Right lobe of liver (tissue), 6 donors: ENCODE data around the gene HOXC4. TPM values are rescaled to one million over a fixed set of nuclear protein-coding genes. Genes with fewer than 3 reads are reported as not detected.

Experiments
- ATAC-seq, 4 donors: fragments of 200-7000 bp; cut with Tn5 transposase; one replicate each; pipeline ENCODE4 v1.9.1; 2020; ENCODE audit warnings: mild to moderate bottlenecking in 4 of 4, moderate library complexity in 4 of 4
- DNase-seq, 3 donors: peaks; one replicate each; pipeline ENCODE4 v3.0.0-alpha.2; 2020
- H3K27ac ChIP-seq, 3 donors: fragments of 200-600 bp; one replicate each; pipeline ENCODE4 v1.8.0; 2022
- H3K27me3 ChIP-seq, 2 donors: fragments of 200-600 bp; one replicate each; pipeline ENCODE4 v1.8.0; 2022
- H3K36me3 ChIP-seq, 4 donors: fragments of 200-600 bp; sonication (generic) in 1 of 4; one replicate each; pipeline versions ENCODE4 v1.5.1 to v1.8.0; 2017 to 2022; ENCODE audit warnings: control low read depth in 1 of 4
- H3K4me1 ChIP-seq, 4 donors: fragments of 200-600 bp; sonication (generic) in 1 of 4; one replicate each; pipeline versions ENCODE4 v1.5.1 to v1.8.0; 2017 to 2022; ENCODE audit warnings: control low read depth in 1 of 4
- H3K4me3 ChIP-seq, 3 donors: fragments of 200-600 bp; one replicate each; pipeline ENCODE4 v1.8.0; 2022
- H3K9me3 ChIP-seq, 4 donors: fragments of 200-600 bp; sonication (generic) in 1 of 4; one replicate each; pipeline versions ENCODE4 v1.5.1 to v1.8.0; 2017 to 2022; ENCODE audit warnings: control low read depth in 1 of 4
- CTCF ChIP-seq, 4 donors: fragments of 200-600 bp in 3 of 4; fragments of 450-650 bp in 1 of 4; IDR thresholded peaks; one replicate each; pipeline versions ENCODE4 v1.5.1 to v1.8.0; 2016 to 2022; ENCODE audit warnings: antibody characterized with exemption in 4 of 4, mild to moderate bottlenecking in 2 of 4
- POLR2A ChIP-seq: fragments of 450-650 bp; IDR thresholded peaks from one replicate; pipeline ENCODE4 v1.6.1; 2017; ENCODE audit warnings: antibody characterized with exemption, mild to moderate bottlenecking
- WGBS: methylation state at CpG from one replicate; pipeline ENCODE4 v1.1.6; 2018; ENCODE audit warnings: low coverage, low lambda C conversion rate; ENCODE audit not compliant: insufficient coverage; ENCODE audit errors: missing lambda C conversion rate; 5-methylcytosine and 5-hydroxymethylcytosine counted together
- intact Hi-C, 2 donors: fragments of 100-400 bp; cut with DNase I; formaldehyde crosslinking; loops; one replicate each; pipeline versions ENCODE4 v1.11.2 to v1.14.1; 2022
- total RNA-seq, 6 experiments: library from RNA; depleted of rRNA in 2 of 6; stranded (reverse); fragments of >200 nt in 2 of 6; fragmentation: NEBNext Ultra II Directional in 3 of 6; extraction: Animal tissue kit (Norgen Biotek cat#: 25700) in 3 of 6; gene quantifications; one replicate each; pipeline versions ENCODE4 v1.1.0 to v1.2.4, GENCODE V29; 2016 to 2023
- donor health status: DM: no; HTN: yes; CAD: no.
- donor health status: DM: no; HTN: no; CAD: no.
- donor health status: DM: no; HTN: no; CAD: no.
- donor health status: DM: no; HTN: yes; CAD: no.
- donor health status: DM: no; HTN: yes; CAD: no.

The HOXC4 gene
- total RNA-seq, 6 experiments from 2014 or later, result 0.13 TPM; not detected in 5

GRCh38 chr12:54060975-54061778 lies 7.5 kb downstream of the HOXC4 start:
- DNase-seq, result no peak
- H3K27me3 ChIP-seq, result no peaks in the 10 kb centered on the region
- WGBS, result 26% methylated on average over 7 of the region's 7 CpGs
- intact Hi-C loops, result no loop called here
- no peaks in the 10 kb centered on the region for H3K9me3 ChIP-seq
- no peak overlapping the region for H3K4me3 ChIP-seq
- H3K27ac ChIP-seq, result no peak overlapping the region
- no peak for ATAC-seq
- TF ChIP-seq POLR2A (no peak), CTCF (IDR thresholded peaks at IDR 0.05) (no peak)
- no peaks in the 10 kb centered on the region for H3K4me1 ChIP-seq
- H3K36me3 ChIP-seq, result no peaks in the 10 kb centered on the region

GRCh38 chr12:54065677-54066076 lies 12.0 kb downstream of the HOXC4 start:
- no peaks in the 10 kb centered on the region for H3K9me3 ChIP-seq
- H3K27ac ChIP-seq, result no peak overlapping the region
- no peak for TF ChIP-seq CTCF (IDR thresholded peaks at IDR 0.05)
- TF ChIP-seq POLR2A, result no peak
- H3K4me1 ChIP-seq, result no peaks in the 10 kb centered on the region
- H3K36me3 ChIP-seq, result no peaks in the 10 kb centered on the region
- intact Hi-C loops, result no loop called here
- ATAC-seq, result no peak
- DNase-seq, result no peak
- H3K4me3 ChIP-seq, result no peak overlapping the region
- H3K27me3 ChIP-seq, result no peaks in the 10 kb centered on the region

- Histone ChIP-seq H3K9me3 (no peaks in the 10 kb centered on the region), H3K36me3 (no peaks in the 10 kb centered on the region), H3K4me3 (no peak overlapping the region), H3K4me1 (no peaks in the 10 kb centered on the region), H3K27ac (no peak overlapping the region), H3K27me3 (no peaks in the 10 kb centered on the region)
- 36% methylated on average over 1 of the region's 1 CpG for WGBS
- ATAC-seq (no peak), DNase-seq (no peak)
- intact Hi-C loops, result no loop called here
- TF ChIP-seq POLR2A, result no peak
- TF ChIP-seq CTCF (IDR thresholded peaks at IDR 0.05), result no peak
These were observed 12.8 kb downstream of the HOXC4 start for GRCh38 chr12:54066408-54066807.

GRCh38 chr12:54068418-54069070 lies 14.9 kb downstream of the HOXC4 start:
- Histone ChIP-seq H3K9me3 (no peaks in the 10 kb centered on the region), H3K27ac (no peak overlapping the region), H3K36me3 (no peaks in the 10 kb centered on the region), H3K4me1 (no peaks in the 10 kb centered on the region), H3K4me3 (no peak overlapping the region), H3K27me3 (no peaks in the 10 kb centered on the region)
- no peak for DNase-seq
- ATAC-seq, result peak in 1 of 4 donors; percentile 37
- 77% methylated on average over 3 of the region's 4 CpGs for WGBS
- intact Hi-C loops, result no loop called here
- TF ChIP-seq CTCF (IDR thresholded peaks at IDR 0.05) (no peak), POLR2A (no peak)
